ENCODE data around the gene NLRX1.
"Not testable (repeated sequence)": the region's sequence is repeated elsewhere in the genome, so short reads cannot be mapped to it uniquely, and the experiment has no call there.

The NLRX1 gene, protein sequence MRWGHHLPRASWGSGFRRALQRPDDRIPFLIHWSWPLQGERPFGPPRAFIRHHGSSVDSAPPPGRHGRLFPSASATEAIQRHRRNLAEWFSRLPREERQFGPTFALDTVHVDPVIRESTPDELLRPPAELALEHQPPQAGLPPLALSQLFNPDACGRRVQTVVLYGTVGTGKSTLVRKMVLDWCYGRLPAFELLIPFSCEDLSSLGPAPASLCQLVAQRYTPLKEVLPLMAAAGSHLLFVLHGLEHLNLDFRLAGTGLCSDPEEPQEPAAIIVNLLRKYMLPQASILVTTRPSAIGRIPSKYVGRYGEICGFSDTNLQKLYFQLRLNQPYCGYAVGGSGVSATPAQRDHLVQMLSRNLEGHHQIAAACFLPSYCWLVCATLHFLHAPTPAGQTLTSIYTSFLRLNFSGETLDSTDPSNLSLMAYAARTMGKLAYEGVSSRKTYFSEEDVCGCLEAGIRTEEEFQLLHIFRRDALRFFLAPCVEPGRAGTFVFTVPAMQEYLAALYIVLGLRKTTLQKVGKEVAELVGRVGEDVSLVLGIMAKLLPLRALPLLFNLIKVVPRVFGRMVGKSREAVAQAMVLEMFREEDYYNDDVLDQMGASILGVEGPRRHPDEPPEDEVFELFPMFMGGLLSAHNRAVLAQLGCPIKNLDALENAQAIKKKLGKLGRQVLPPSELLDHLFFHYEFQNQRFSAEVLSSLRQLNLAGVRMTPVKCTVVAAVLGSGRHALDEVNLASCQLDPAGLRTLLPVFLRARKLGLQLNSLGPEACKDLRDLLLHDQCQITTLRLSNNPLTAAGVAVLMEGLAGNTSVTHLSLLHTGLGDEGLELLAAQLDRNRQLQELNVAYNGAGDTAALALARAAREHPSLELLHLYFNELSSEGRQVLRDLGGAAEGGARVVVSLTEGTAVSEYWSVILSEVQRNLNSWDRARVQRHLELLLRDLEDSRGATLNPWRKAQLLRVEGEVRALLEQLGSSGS

DNA sequence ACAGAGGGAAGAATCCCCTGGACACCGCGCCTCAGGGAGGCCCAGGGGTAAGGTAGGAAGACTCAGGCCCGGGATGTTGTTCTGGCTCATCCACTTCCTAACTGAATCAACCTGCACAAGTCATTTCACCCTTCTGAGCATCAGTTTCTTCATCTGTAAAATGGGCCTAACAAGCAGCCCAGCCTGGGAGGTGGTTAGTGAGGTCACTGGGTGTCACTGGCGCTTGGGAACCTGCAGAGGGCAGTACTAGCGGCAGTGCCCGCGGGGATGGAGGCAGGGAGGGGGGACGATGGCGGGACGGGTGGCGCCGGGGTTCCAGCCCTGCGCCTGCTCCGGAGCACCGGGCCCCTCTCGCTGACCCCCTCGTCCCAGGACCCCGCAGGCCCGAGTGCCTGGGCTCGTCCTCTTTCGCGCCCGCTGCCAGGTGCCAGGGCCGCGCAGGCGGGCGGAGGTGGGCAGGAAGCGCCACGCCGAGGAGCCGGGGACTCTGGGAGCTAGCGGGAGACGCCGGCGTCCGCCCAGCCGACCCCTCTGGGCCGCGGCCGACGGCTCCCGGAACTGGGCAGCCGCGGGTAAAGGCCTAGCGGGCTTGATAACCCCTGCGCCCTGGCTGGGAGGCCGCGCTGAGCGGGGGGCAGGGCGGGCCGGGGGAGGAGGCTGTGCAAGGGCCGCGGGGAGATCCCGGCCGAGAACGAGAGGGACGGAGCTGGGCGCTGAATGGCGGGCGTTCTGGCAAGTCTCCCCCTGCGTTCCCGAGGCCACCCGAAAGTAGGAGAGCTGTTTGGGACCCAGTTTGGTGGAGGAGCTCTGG is at the start of gene NLRX1:
Gene NLRX1, plus strand, starts transcription at position 255 of the 811 bp plus-strand sequence. CDS start 2,679 bp downstream, outside the sequence.
- DNase-seq (ENCODE audit: low read depth) = peak; percentile 35

DNA sequence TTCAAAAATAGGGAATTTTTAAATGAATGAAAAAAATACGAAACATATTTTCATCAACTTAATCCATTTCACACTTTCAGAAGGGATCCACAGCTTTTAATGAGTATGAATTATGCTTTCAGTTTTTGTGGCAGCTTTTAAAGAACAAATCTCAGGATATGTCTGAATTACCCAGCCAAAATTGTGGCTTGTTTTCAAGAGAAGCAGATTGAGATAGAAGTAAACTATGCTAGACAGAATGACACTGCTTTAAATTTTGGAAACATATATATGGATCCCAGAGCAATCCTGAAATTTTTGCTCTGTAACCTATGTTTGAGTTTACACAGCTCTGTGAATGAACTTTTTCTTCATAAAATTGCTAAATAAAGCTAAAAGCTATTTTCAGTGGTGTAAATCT is 49.6 kb upstream of the NLRX1 start:
- DNase-seq (ENCODE audit: low read depth) = no peak

DNA sequence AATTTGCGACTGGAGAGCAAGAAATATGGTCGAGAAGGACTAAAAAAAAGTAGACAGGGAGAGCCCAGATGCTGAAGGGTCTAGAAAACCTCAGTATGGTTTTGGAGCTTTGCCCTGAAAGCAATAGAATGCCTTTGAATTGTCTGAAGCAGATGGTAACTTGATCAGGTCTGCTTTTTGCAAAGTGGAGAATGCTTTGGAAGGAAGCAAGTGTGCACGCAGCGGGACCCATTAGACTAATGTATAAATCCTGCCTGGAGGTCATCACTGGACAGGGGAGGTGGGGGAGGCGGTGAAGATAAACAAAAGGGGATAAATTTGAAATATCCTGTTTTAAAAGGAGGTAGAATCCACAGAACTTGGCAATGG is 47.9 kb upstream of the NLRX1 start:
- no peak for DNase-seq (ENCODE audit: low read depth)

DNA sequence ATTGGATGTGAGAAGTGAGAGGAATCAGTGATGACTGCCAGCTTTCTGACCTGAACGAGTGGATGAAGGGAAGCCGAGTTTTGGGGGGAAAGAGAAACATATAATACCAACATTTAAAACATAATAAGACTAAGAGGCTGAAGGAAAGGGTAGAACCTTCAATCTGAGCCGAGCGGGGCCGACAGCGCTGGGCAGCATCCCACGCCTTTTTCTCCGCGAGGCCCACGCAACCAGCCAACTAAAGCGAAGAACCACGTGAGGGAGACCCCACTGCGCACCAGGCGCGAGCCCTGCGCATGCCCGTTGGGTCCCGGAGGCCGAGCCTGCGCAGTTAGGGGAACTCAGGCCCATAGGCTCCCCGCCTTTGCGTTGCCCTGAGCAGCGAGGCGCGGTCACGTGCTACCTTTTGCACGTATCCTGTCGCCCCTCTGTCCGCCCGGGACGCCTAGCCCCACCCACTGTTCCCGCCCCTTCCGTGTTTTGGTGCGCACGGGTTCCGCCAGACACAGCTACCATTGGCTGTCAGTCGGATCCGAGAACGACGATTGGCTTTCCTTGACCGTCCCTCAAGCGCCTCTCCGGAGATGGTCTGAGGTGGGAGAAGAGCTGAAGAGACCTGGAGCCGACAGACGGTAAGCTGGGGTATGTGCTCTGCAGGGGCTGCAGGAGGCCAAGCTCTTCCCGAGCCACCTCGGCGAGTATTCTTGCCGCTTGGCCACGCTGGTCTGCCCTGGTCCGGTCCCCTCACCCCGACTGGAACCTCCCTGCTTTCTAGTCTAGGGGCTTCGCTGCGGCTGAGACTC is 47.3 kb upstream of the NLRX1 start, which contains the start of gene HINFP:
Gene HINFP, plus strand, starts transcription at position 573 of the 803 bp plus-strand sequence. CDS start 5,365 bp downstream, outside the sequence.
- peak; percentile 85 for DNase-seq (ENCODE audit: low read depth)

DNA sequence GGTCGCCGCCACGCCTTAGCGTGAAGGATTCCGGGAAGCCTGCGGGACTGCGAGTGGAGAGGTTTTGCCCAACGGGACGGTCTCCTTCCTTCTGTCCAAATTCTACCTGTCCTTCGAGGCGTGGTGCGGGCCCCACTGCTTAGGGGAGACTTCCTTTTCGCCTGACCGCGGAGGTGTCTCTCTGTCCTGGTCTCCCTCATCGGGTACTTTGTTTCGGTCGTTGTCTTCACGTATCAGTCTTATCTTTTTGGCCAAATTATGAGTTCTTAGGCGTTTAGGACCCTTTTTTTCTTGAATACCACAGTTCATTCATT is 46.8 kb upstream of the NLRX1 start:
- DNase-seq (ENCODE audit: low read depth) = no peak

- DNase-seq (ENCODE audit: low read depth) = no peak
These were observed 42.7 kb upstream of the NLRX1 start for GRCh38 chr11:119125821-119126220.

- DNase-seq (ENCODE audit: low read depth) = no peak
These were observed 41.8 kb upstream of the NLRX1 start for GRCh38 chr11:119126675-119127268.

- no peak for DNase-seq (ENCODE audit: low read depth)
These were observed 37.9 kb upstream of the NLRX1 start for GRCh38 chr11:119130662-119131061.

DNA sequence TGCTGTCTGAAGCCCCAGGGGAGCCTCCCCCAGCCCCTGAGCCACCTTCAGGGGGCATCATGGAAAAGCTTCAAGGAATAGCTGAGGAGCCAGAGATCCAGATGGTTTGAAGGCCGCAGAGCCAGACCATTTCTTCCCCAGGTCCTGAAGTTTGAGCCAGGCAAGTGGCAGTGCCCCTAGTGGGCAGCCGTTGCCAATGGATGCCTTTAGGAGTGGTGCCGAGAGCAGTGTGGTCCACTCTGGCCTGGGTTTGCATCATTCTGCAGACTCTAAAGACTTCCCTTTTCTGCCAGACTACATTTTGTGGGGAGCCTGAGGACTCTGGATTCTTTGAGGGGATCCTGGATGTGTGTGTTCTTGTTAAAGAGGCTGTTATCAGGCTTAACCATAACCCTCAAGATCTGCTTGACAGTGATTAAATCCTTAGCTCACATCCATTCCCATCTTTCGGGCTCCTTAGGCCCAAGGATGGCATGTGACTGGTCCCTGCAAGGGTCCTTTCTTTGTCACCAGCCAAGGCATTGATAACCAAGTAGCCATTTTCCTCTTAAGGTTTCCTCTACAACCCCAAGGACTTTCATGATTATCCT is 34.0 kb upstream of the NLRX1 start:
- DNase-seq (ENCODE audit: low read depth) = no peak

- DNase-seq (ENCODE audit: low read depth) = not testable (repeated sequence)
These were observed 29.2 kb upstream of the NLRX1 start for GRCh38 chr11:119139276-119139675.

DNA sequence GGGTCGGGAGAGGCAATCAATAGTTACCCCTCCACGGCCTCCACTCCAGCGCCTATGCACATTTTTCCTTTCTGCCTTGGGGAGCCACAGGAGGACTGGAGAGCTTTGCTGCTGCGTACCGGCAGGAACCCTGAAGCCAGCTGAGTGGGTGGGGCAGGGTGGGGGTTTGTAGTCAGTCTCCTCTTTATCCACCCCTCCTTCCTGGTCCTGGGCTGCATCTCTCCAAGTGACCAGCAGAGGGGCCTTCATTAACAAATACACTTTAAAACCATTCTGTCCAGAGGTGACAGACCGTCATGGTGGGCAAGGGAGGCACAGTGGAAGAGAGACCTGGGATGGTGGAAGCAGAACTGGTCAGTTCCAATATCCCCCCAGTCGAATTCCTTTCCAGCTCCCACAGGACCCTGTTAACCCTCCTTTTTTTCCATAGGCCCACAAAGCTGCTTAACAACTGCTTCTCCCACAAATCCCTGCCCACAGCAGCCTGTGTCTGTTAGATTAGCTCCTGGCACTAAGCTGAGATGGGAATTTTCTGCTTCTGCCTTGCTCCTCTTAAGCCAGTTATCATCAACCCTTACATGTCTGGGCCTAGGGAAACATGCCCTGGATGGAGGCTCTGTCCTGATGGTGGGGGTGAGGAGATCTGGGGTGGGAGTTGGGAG is 23.6 kb upstream of the NLRX1 start:
- DNase-seq (ENCODE audit: low read depth) = no peak

- DNase-seq (ENCODE audit: low read depth) = no peak
These were observed 23.0 kb upstream of the NLRX1 start for GRCh38 chr11:119145551-119145950.

GRCh38 chr11:119147604-119148333 is 20.8 kb upstream of the NLRX1 start:
- no peak for DNase-seq (ENCODE audit: low read depth)

- no peak for DNase-seq (ENCODE audit: low read depth)
These were observed 19.9 kb upstream of the NLRX1 start for GRCh38 chr11:119148720-119149017.

- DNase-seq (ENCODE audit: low read depth) = no peak
These were observed 19.3 kb upstream of the NLRX1 start, which contains the start of gene ABCG4 for GRCh38 chr11:119149018-119149785. ABCG4 (plus strand) TSS chr11:119149052; CDS start chr11:119149966, 914 bp downstream.

GRCh38 chr11:119149786-119150275 is 18.7 kb upstream of the NLRX1 start:
- no peak for DNase-seq (ENCODE audit: low read depth)

DNA sequence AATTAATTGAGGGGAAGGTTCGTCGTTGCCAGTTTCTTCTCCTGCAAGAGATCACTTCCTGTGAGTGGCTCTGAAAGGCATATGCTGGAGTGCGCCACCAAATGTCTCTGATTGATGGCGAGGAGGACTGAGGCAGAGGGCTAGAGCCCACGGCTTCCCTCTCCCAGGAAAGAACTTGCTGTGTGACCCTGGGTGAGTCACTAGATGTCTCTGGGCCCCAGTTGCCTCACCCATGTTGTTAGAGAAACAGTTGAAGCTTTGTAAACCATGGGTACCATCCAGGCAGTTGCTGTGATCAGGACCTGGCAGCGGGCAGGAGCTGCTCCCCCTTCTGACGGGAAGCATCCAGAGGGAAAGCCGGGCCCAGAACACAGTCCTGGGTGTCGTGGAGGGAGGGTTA is 16.5 kb upstream of the NLRX1 start:
- DNase-seq (ENCODE audit: low read depth) = no peak

- no peak for DNase-seq (ENCODE audit: low read depth)
These were observed 15.9 kb upstream of the NLRX1 start for GRCh38 chr11:119152604-119153003.
